Measurements from ENCODE around the gene VMO1. TPM values are rescaled to one million over a fixed set of nuclear protein-coding genes. Genes with fewer than 3 reads are reported as not detected.

VMO1 gene
- total and polyA plus RNA-seq, 2 donors (not counting 3 experiments of a cell fraction or from before 2014, with no cell fraction given): 0.23 TPM; not detected in 1

- Histone ChIP-seq H3K9me1 (replicated peaks; ENCODE audit: control insufficient read depth, extremely low read depth, insufficient read depth, low read length) (no peaks in the 10 kb centered on the region), H3K9me3 (replicated peaks; ENCODE audit: control insufficient read depth, insufficient read depth, low read length) (no peaks in the 10 kb centered on the region), H3K27me3 (ENCODE audit: control insufficient read depth in 2 of 2, insufficient read depth in 2 of 2, low read length in 2 of 2) (no peaks in the 10 kb centered on the region), H3K36me3 (ENCODE audit: control insufficient read depth in 2 of 2, extremely low read depth in 1 of 2, insufficient read depth in 2 of 2, low read length in 2 of 2) (peaks cover 0 to 9% of the 10 kb centered on the region in 2 experiments), H2AFZ (ENCODE audit: low read depth, low read length) (no peak overlapping the region), H3K4me2 (ENCODE audit: insufficient read depth, low read length) (no peak overlapping the region), H3K27ac (ENCODE audit: insufficient read depth, low read depth, low read length) (no peak overlapping the region), H3K79me2 (ENCODE audit: control insufficient read depth, insufficient read depth, low read length) (no peaks in the 10 kb centered on the region), H3K9ac (replicated peaks; ENCODE audit: extremely low read depth, insufficient read depth, low read length) (no peak overlapping the region), H3K4me1 (ENCODE audit: control insufficient read depth, extremely low read depth, insufficient read depth, low read length) (no peaks in the 10 kb centered on the region), H3K4me3 (replicated peaks in 1 of 3; ENCODE audit: insufficient read depth in 1 of 3, low read depth in 1 of 3, low read length in 3 of 3) (no peak overlapping the region), H4K20me1 (replicated peaks; ENCODE audit: control insufficient read depth, extremely low read depth, insufficient read depth, low read length) (no peaks in the 10 kb centered on the region)
- TF ChIP-seq EZH2 (IDR thresholded peaks at IDR 0.05; ENCODE audit: borderline replicate concordance, low read depth, low read length, severe bottlenecking): no peak
- TF ChIP-seq, protein P1, sequence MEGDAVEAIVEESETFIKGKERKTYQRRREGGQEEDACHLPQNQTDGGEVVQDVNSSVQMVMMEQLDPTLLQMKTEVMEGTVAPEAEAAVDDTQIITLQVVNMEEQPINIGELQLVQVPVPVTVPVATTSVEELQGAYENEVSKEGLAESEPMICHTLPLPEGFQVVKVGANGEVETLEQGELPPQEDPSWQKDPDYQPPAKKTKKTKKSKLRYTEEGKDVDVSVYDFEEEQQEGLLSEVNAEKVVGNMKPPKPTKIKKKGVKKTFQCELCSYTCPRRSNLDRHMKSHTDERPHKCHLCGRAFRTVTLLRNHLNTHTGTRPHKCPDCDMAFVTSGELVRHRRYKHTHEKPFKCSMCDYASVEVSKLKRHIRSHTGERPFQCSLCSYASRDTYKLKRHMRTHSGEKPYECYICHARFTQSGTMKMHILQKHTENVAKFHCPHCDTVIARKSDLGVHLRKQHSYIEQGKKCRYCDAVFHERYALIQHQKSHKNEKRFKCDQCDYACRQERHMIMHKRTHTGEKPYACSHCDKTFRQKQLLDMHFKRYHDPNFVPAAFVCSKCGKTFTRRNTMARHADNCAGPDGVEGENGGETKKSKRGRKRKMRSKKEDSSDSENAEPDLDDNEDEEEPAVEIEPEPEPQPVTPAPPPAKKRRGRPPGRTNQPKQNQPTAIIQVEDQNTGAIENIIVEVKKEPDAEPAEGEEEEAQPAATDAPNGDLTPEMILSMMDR (IDR thresholded peaks at IDR 0.05; ENCODE audit: extremely low read depth in 1 of 2, insufficient read depth in 1 of 2, low read depth in 1 of 2, low read length in 2 of 2): no peak
- no peak for TF ChIP-seq POLR2A (IDR thresholded peaks at IDR 0.05; ENCODE audit: low read depth, low read length)
- no peak for TF ChIP-seq MAX (IDR thresholded peaks at IDR 0.05; ENCODE audit: insufficient read depth, insufficient read length)
- TF ChIP-seq JUN (IDR thresholded peaks at IDR 0.05; ENCODE audit: borderline replicate concordance, insufficient read depth, insufficient read length, low read depth): no peak
- no peak for TF ChIP-seq MYC (IDR thresholded peaks at IDR 0.05; ENCODE audit: low read depth, low read length)
- no peak for TF ChIP-seq FOS (IDR thresholded peaks at IDR 0.05; ENCODE audit: borderline replicate concordance, insufficient read depth, low read length)
- no peak for TF ChIP-seq GATA2 (IDR thresholded peaks at IDR 0.05; ENCODE audit: insufficient read depth, insufficient read length, low read depth, low read length)
- TF ChIP-seq POLR2AphosphoS5 (IDR thresholded peaks at IDR 0.05; ENCODE audit: insufficient read depth, low read depth, low read length): no peak
- intact Hi-C loops (cut with micrococcal nuclease): no loop called here
- BruUV-seq (replicated peaks): no TSS peak
- FAIRE-seq (no peak), DNase-seq (ENCODE audit: low read depth, low spot score) (no peak)
- ChIA-PET CTCF (interaction anchor here (1.4 kb wide), 1 partner anchor 58 kb away, joined by 5 read pairs; no protein-coding TSS in a partner anchor), POLR2A (no interaction called here)
- dilution Hi-C loops (cut with MboI; ENCODE audit: extremely low pct_ligation_motif_present, low sequenced_read_pairs): no loop called here
Observed at GRCh38 chr17:4822835-4823234, 36.7 kb upstream of the VMO1 start.
